ENCODE results near the gene NPLOC4. TPM values are rescaled to one million over a fixed set of nuclear protein-coding genes. Genes with fewer than 3 reads are reported as not detected.

NPLOC4 gene
- total and polyA plus RNA-seq, 2 of the 13 experiments (the other 11 are each of a cell fraction or from before 2014, with no cell fraction given), result 57.0 to 97.0 TPM

DNA sequence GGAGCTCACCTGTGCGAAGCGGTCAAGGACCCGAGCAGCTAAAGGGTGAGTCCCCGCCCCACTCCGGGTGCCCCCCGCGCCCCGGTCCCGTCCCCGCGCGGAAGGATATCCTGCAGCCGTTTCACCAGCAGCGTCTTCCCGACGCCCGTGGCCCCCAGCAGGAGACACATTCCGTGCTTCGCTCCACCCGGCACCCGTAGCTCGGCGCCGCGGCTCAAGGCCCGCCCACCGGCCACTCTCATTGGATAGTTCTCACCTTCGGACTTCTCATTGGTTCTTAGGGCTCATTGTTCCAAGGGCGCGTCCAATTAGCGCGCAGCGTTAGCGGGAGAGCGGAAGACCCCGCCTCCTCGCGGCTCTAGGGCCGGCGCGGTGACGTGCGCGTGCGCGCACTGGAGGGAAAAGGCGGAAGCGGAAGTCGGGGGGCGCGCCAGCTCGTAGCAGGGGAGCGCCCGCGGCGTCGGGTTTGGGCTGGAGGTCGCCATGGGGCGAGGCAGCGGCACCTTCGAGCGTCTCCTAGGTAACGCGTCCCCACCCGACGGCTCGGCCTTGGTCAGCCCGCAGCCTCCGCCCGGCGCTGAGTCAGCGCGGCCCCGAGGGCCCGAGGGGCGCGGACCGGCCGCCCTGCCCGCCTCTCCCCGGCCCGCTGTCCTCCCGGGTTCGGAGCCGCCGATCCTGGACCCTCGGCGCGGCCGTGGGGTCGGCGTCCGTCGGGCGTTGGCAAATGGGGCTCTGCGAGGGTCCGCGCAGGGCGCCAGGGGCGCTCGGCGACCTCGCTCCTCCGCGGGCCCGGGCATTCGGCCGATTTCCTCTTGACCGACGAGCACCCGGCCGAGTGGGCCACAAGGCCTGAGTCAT, 46.9 kb upstream of the NPLOC4 start, which contains the start of the genes ARL16 and HGS (continued):
- TF ChIP-seq, protein P1, sequence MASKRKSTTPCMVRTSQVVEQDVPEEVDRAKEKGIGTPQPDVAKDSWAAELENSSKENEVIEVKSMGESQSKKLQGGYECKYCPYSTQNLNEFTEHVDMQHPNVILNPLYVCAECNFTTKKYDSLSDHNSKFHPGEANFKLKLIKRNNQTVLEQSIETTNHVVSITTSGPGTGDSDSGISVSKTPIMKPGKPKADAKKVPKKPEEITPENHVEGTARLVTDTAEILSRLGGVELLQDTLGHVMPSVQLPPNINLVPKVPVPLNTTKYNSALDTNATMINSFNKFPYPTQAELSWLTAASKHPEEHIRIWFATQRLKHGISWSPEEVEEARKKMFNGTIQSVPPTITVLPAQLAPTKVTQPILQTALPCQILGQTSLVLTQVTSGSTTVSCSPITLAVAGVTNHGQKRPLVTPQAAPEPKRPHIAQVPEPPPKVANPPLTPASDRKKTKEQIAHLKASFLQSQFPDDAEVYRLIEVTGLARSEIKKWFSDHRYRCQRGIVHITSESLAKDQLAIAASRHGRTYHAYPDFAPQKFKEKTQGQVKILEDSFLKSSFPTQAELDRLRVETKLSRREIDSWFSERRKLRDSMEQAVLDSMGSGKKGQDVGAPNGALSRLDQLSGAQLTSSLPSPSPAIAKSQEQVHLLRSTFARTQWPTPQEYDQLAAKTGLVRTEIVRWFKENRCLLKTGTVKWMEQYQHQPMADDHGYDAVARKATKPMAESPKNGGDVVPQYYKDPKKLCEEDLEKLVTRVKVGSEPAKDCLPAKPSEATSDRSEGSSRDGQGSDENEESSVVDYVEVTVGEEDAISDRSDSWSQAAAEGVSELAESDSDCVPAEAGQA (IDR thresholded peaks at IDR 0.05; ENCODE audit: low read depth), result peak; percentile 26; the same call in 1 of the 2 replicates
- TF ChIP-seq, protein P1 (CRISPR knock-in tag; IDR thresholded peaks at IDR 0.05; ENCODE audit: borderline replicate concordance), result peak; percentile 90; the same call in 1 of the 2 replicates
- TF ChIP-seq, protein P2, sequence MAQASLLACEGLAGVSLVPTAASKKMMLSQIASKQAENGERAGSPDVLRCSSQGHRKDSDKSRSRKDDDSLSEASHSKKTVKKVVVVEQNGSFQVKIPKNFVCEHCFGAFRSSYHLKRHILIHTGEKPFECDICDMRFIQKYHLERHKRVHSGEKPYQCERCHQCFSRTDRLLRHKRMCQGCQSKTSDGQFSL (CRISPR knock-in tag; IDR thresholded peaks at IDR 0.05), result no peak
- TF ChIP-seq SP2 (CRISPR knock-in tag; IDR thresholded peaks at IDR 0.05) (peak; percentile 99), U2AF2 (IDR thresholded peaks at IDR 0.05; ENCODE audit: low read depth, low read length) (no peak), TAF1 (CRISPR knock-in tag; IDR thresholded peaks at IDR 0.05) (peak; percentile 70; the same call in 1 of the 2 replicates), HOXA9 (CRISPR knock-in tag; IDR thresholded peaks at IDR 0.05; ENCODE audit: borderline replicate concordance) (peak; percentile 70; the same call in 1 of the 2 replicates), SOX13 (IDR thresholded peaks at IDR 0.05) (no peak), SOX13 (CRISPR knock-in tag; conservative IDR thresholded peaks at IDR 0.05 in 1 of 2, IDR thresholded peaks at IDR 0.05 in 1 of 2) (peak in 1 of 2 experiments; percentile 37; a peak in 2 of 4 replicates), RBAK (CRISPR knock-in tag; IDR thresholded peaks at IDR 0.05) (no peak), CREM (IDR thresholded peaks at IDR 0.05) (peak; percentile 85), CREM (CRISPR knock-in tag; IDR thresholded peaks at IDR 0.05) (0 out of 2 replicates have a peak, but pooled peaks have one; percentile 4), XBP1 (CRISPR knock-in tag; IDR thresholded peaks at IDR 0.05) (no peak), STAG1 (CRISPR knock-in tag; IDR thresholded peaks at IDR 0.05) (no peak)
- TF ChIP-seq, protein P3, sequence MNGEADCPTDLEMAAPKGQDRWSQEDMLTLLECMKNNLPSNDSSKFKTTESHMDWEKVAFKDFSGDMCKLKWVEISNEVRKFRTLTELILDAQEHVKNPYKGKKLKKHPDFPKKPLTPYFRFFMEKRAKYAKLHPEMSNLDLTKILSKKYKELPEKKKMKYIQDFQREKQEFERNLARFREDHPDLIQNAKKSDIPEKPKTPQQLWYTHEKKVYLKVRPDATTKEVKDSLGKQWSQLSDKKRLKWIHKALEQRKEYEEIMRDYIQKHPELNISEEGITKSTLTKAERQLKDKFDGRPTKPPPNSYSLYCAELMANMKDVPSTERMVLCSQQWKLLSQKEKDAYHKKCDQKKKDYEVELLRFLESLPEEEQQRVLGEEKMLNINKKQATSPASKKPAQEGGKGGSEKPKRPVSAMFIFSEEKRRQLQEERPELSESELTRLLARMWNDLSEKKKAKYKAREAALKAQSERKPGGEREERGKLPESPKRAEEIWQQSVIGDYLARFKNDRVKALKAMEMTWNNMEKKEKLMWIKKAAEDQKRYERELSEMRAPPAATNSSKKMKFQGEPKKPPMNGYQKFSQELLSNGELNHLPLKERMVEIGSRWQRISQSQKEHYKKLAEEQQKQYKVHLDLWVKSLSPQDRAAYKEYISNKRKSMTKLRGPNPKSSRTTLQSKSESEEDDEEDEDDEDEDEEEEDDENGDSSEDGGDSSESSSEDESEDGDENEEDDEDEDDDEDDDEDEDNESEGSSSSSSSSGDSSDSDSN (CRISPR knock-in tag; IDR thresholded peaks at IDR 0.05), result no peak; the same call in none of the 2 replicates
- TF ChIP-seq, protein P4, sequence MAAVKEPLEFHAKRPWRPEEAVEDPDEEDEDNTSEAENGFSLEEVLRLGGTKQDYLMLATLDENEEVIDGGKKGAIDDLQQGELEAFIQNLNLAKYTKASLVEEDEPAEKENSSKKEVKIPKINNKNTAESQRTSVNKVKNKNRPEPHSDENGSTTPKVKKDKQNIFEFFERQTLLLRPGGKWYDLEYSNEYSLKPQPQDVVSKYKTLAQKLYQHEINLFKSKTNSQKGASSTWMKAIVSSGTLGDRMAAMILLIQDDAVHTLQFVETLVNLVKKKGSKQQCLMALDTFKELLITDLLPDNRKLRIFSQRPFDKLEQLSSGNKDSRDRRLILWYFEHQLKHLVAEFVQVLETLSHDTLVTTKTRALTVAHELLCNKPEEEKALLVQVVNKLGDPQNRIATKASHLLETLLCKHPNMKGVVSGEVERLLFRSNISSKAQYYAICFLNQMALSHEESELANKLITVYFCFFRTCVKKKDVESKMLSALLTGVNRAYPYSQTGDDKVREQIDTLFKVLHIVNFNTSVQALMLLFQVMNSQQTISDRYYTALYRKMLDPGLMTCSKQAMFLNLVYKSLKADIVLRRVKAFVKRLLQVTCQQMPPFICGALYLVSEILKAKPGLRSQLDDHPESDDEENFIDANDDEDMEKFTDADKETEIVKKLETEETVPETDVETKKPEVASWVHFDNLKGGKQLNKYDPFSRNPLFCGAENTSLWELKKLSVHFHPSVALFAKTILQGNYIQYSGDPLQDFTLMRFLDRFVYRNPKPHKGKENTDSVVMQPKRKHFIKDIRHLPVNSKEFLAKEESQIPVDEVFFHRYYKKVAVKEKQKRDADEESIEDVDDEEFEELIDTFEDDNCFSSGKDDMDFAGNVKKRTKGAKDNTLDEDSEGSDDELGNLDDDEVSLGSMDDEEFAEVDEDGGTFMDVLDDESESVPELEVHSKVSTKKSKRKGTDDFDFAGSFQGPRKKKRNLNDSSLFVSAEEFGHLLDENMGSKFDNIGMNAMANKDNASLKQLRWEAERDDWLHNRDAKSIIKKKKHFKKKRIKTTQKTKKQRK (IDR thresholded peaks at IDR 0.05; ENCODE audit: low read length), result no peak
- TF ChIP-seq, protein P5, sequence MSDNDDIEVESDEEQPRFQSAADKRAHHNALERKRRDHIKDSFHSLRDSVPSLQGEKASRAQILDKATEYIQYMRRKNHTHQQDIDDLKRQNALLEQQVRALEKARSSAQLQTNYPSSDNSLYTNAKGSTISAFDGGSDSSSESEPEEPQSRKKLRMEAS (IDR thresholded peaks at IDR 0.05), result peak; percentile 76

All from HepG2 (cell line).